M059J (cell line): Measurements from ENCODE around the gene UBR1. TPM values are rescaled to one million over a fixed set of nuclear protein-coding genes. Genes with fewer than 3 reads are reported as not detected.

Source experiments
- DNase-seq: peaks from one replicate; pipeline ENCODE4 v3.0.0-alpha.2; 2012; ENCODE audit warnings: low read depth
- total RNA-seq: library from RNA; depleted of rRNA; stranded (reverse); fragments of >200 nt; shearing (Covaris generic); gene quantifications from 2 replicates; pipeline ENCODE4 v1.2.3, GENCODE V29; 2014

Gene UBR1
- total RNA-seq, 1 experiment from 2014 or later, result 19.1 TPM

- no peak for DNase-seq
These were observed 1.9 kb upstream of the UBR1 start for GRCh38 chr15:43107751-43108150.

DNA sequence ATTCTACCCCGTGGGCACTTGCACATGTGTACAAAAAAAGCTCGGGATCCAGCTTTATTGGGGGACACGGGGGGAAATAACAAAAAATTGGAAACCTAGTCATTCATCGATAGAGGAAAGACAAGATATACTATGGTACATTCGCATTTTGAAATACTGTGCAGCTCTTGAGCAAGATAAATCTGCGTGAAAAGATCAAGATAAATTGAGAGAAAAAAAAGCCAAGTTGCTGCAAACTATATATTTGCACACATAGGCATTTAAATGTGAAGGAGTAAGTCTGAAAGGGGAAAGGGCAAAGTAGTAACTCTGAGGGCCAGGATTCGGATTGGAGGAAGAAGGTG lies 620 bp upstream of the UBR1 start:
- DNase-seq, result no peak

DNA sequence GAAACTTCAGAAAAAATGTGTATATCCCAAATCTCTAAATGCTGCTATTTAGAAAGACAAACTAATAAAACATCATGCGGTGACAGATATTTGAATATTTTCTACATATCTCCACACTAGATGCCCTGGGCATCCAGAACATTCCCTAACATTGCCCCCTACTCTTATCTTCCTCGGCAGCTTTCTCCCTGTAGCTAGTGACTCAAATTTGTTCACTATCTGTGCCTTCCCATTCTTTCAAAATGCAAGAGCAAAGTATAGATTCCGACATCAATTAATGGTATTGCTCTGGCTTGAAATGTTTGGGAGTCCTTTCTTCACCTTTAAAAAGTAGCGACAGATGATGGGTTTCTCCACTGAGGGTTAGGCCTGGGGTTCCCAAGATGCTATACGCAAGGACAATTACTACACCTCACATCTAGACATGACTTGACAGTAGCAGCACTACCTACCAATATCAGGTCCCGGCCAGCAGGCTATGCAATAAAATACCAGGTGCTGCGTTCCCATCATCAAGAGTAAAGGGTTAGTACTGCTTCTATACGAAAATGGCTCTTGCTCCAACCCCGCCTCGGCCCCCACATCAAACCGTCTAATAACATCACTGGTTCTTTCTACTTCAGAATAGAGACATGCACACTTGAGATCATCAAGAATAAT lies 631 bp downstream of the UBR1 start:
- DNase-seq, result peak; percentile 18

- DNase-seq, result no peak
These were observed 1.4 kb downstream of the UBR1 start for GRCh38 chr15:43104426-43104825.

GRCh38 chr15:43103907-43104306 lies 1.9 kb downstream of the UBR1 start:
- DNase-seq, result no peak

GRCh38 chr15:43102187-43102586 lies 3.7 kb downstream of the UBR1 start:
- DNase-seq, result no peak

DNA sequence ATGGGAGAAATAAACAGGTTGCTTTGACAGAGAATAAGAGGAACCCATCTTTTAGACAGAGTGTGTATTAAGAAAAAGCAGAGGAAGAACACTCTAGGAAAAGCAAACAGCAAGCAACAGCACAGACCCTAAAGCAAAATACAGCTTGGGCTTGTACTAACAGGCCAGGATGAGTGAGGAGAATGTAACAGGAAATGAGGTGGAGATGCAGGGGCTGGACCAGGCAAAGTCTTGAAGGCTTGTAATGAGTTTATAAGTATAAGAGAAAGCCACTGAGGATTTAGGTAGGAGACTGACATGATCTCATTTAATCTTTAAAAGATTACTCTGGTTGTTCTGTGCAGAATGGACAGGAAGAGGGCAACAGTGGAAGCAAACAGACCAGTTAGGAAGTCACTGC lies 4.9 kb downstream of the UBR1 start:
- no peak for DNase-seq

- DNase-seq, result no peak
These were observed 6.6 kb downstream of the UBR1 start for GRCh38 chr15:43099105-43099845.

GRCh38 chr15:43096411-43096810 lies 9.4 kb downstream of the UBR1 start:
- DNase-seq, result no peak

- no peak for DNase-seq
These were observed 10.0 kb downstream of the UBR1 start for GRCh38 chr15:43095708-43096347.

DNA sequence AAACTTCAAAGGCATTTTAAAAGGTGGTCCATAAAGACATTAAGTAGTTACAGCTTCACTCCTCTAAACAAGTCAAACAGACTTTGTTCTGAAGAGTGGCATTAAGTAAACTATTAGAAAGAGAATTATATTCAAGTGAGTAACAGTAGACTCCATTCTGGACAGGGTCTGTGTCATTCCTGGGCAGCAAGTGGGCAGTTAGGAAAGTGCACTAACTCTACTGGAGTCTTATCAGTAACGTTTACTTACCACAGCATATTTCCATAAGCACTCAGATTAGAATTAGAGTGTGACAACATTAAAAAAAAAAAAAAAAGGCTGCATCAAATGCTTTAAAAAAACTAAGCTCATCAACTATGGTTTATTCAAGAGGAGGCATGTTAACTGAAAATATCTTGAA lies 10.6 kb downstream of the UBR1 start:
- DNase-seq, result peak; percentile 23

DNA sequence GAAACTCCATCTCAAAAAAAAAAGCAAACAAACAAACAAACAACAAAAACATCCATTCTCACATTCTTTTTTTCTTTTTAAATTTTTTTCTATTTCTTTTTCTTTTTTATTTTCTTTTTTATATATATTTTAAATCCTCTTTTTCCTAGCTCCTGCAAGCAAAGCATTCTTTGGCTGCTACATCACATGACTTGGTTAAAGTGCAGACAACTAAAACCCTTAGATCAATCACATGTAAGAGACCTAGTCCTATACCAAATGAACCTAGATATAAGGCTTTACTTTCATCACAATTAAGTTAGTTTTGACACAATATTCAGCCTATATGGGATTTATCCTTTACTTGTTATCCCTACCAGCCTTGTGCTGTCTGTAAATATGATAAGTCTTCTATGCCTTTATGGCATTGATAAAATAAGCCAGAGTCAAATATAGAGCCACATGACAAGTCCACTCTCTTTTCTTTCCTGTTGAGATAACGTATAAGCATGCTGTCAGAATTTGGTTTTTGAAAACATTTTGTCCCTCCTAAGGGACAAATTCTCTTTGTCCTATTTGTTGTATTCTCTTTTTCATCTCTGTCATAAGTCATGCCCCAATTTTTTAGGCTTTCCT lies 11.3 kb downstream of the UBR1 start:
- no peak for DNase-seq

- peak; percentile 51 for DNase-seq
These were observed 12.8 kb downstream of the UBR1 start for GRCh38 chr15:43093026-43093425.

DNA sequence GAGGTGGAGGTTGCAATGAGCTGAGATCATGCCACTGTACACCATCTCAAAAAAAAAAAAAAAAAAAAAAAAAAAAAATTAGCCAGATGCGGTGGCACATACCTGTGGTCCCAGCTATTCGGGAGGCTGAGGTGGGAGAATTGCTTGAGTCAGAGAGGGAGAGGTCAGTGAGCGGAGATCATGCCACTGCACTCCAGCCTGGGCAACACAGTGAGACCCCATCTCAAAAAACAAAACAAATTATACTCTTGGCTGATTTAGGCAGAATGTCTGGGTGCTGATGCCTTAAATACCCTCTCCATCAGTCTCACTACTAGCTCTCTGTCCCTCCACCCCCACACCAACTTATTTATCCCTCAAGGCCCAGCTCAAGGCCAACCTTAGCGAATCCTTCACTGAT lies 14.0 kb downstream of the UBR1 start:
- DNase-seq, result no peak

GRCh38 chr15:43086551-43086950 lies 19.3 kb downstream of the UBR1 start:
- peak; percentile 43 for DNase-seq

GRCh38 chr15:43085921-43086320 lies 19.9 kb downstream of the UBR1 start:
- DNase-seq, result no peak

DNA sequence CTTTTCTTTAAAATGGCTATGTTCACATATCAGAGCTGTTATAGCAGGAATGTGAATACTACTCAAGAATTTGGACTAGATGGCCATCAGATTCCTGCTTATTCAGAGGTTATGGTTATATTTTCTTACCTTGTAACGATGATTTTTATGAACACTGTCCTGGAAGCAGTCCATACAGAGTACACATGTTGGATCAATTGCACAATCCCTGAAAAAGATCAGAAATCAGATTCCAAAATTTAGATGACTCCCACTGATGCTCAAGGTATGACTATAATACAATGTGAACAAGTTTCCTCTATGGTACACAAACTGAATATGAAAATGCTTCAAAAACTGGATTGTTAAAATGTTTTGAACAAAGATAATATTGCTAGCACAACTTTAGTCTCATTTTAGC lies 23.3 kb downstream of the UBR1 start:
- no peak for DNase-seq

DNA sequence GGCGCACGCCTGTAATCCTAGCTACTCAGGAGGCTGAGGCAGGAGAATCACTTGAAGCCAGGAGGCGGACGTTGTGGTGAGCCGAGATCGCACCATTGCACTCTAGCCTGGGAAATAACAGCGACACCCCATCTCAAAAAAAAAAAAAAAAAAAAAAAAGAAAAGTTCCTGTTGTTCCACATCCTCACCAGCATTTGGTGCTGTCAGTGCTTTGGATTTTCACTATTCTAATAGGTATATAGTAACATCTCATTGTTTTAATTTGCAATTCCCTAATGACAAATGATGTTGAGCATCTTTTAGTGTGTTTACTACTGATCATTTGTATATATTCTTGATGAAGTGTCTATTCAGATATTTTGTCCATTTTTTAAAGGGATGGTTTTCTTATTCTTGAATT lies 24.6 kb downstream of the UBR1 start:
- no peak for DNase-seq

DNA sequence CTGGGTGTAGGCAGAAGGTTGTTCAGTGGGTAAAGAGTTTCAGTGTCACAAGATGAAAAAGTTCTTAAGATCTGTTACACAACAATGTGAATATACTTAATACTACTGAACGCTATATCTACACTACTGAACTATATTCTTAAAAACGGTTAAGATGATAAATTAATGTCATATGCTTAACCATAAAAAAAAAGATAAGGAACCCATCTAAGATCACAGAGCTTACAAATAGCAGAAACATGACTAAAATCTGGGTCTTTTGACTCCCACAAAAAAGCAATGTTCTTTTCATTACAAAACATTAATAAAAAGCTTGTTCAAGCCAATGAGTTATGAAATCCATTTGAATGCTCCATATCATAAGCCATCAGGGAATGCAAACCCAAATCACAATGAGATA lies 34.4 kb downstream of the UBR1 start:
- DNase-seq, result no peak

DNA sequence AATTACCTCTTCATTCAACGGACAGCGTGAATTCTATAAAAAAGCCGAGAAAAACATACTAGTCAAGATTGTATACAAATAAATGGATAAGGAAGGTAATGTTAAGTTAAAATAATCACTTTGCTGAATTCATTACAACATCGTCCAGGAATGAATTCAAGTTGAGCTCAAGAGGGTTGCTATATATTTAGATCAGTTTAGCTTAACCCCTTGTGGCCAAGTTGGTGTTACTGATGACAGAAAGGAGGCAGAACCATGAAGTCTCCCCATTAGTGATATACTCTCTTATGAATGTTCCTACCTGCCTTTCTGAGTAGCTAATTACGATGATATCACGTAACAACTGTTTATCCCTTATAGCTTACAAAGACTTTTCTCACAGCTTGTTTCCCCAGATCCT lies 34.9 kb downstream of the UBR1 start:
- no peak for DNase-seq

DNA sequence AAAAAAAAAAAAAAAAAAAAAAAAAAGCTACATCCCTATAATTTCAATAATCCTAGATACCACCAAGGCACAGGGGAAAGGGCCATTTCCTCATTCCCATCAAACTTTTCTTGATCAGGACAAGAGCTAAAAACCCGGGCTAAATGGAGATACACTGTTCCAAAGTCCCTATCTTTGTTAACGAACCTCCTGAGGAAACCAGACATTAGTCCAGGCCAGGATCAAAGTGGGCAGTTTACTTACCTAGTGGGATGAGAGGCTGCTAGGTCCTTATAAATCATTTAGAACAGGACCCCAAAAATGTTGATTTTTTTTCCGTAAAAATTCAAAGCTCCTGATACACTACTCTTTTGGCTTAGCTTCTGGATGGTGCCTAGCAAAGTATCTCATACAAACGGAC lies 35.6 kb downstream of the UBR1 start:
- DNase-seq, result no peak

- DNase-seq, result no peak
These were observed 37.9 kb downstream of the UBR1 start for GRCh38 chr15:43067717-43068461.
